Stomach (tissue), 9 donors: Measurements from ENCODE around the gene MICAL2. TPM values are rescaled to one million over a fixed set of nuclear protein-coding genes. Genes with fewer than 3 reads are reported as not detected.

Experiments used
- DNase-seq, 2 donors: peaks; one replicate each; pipeline versions ENCODE4 v3.0.0 to v3.0.0-alpha.2; 2013 to 2019
- H3K27ac ChIP-seq, 5 donors: fragments of 200-600 bp in 4 of 5; sonication (generic) in 4 of 5; one replicate each; pipeline ENCODE4 v1.5.1; 2013 to 2019; ENCODE audit warnings: mild to moderate bottlenecking in 1 of 5, moderate library complexity in 1 of 5
- H3K27me3 ChIP-seq, 3 donors: fragments of 200-600 bp; sonication (generic); one replicate each; pipeline ENCODE4 v1.5.1; 2017 to 2019; ENCODE audit warnings: mixed run types in 1 of 3
- H3K36me3 ChIP-seq, 4 donors: fragments of 200-600 bp; sonication (generic); 1 replicate in 3 of 4; 2 replicates in 1 of 4; pipeline ENCODE4 v1.5.1; 2016 to 2019
- H3K4me1 ChIP-seq, 4 donors: fragments of 200-600 bp; sonication (generic); one replicate each; pipeline ENCODE4 v1.5.1; 2016 to 2019
- H3K4me3 ChIP-seq, 4 donors: fragments of 200-600 bp; sonication (generic) in 3 of 4; one replicate each; pipeline ENCODE4 v1.5.1; 2016 to 2019; ENCODE audit warnings: mild to moderate bottlenecking in 1 of 4
- H3K9me3 ChIP-seq, 4 donors: fragments of 200-600 bp; sonication (generic); one replicate each; pipeline ENCODE4 v1.5.1; 2016 to 2019
- EP300 ChIP-seq: sonication (generic); formaldehyde crosslinking; IDR thresholded peaks from one replicate; pipeline ENCODE4 v1.6.1; 2017; ENCODE audit warnings: antibody characterized with exemption
- POLR2A ChIP-seq, 4 donors: fragments of 450-650 bp; IDR thresholded peaks; one replicate each; pipeline ENCODE4 v1.6.1; 2016; ENCODE audit warnings: antibody characterized with exemption in 4 of 4, control low read depth in 2 of 4, mild to moderate bottlenecking in 1 of 4, moderate library complexity in 1 of 4
- POLR2AphosphoS5 ChIP-seq, 3 donors: sonication (generic); formaldehyde crosslinking; IDR thresholded peaks; one replicate each; pipeline ENCODE4 v1.6.1; 2016; ENCODE audit warnings: antibody characterized with exemption in 3 of 3
- WGBS, 5 donors: extraction: QIAGEN DNeasy Blood & Tissue Kit in 3 of 5; methylation state at CpG; one replicate each; pipeline versions ENCODE4 v1.1.5 to v1.1.7; 2013 to 2018; 5-methylcytosine and 5-hydroxymethylcytosine counted together
- intact Hi-C: fragments of 100-400 bp; cut with DNase I; formaldehyde crosslinking; loops from one replicate; pipeline ENCODE4 v1.15.1; 2023; ENCODE audit warnings: low total_unique reads
- polyA plus RNA-seq, 3 donors: library from polyadenylated mRNA; stranded (reverse); fragments of 200-250 nt; gene quantifications; one replicate each; pipeline ENCODE4 v1.2.3, GENCODE V29; 2013
- total RNA-seq, 5 donors: library from RNA; depleted of rRNA; stranded (reverse); fragments of >200 nt; gene quantifications; one replicate each; pipeline versions ENCODE4 v1.1.0 to v1.2.3, GENCODE V29; 2014 to 2016
- TF ChIP-seq, protein P1 (sequence below), 7 experiments: fragments of 450-650 bp in 4 of 7; fragments of 200-600 bp in 3 of 7; sonication (generic) in 3 of 7; IDR thresholded peaks; one replicate each; pipeline ENCODE4 v1.5.1; 2016 to 2019; ENCODE audit warnings: antibody characterized with exemption in 7 of 7, control low read depth in 2 of 7, mild to moderate bottlenecking in 1 of 7
- donor health status: healthy with polysubstance abuse.
- donor health status: Bipolar disorder and iron deficiency.
- donor health status: healthy.

MICAL2 gene
- total and polyA plus RNA-seq, 8 donors = 11.2 to 165 (median 83.3) TPM

DNA sequence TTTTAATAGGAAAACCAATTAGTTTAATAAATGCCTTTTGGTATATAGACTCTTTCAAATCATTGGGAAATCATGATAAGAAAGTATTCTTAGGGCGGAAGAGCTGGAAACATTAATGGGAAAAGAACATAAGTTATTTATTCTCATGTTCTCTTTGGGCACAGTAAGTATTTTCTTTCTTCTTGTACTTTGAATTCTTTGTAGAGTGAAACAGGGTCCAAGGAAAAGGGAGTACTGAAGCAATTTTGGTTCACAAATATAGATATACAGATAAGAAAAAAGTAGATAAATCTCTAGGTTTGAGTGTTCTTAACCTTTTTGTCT, 123.2 kb downstream of the MICAL2 start:
- peaks cover 23 to 54% (median 39%) of the 10 kb centered on the region in 4 donors for H3K36me3 ChIP-seq
- TF ChIP-seq, protein P1, sequence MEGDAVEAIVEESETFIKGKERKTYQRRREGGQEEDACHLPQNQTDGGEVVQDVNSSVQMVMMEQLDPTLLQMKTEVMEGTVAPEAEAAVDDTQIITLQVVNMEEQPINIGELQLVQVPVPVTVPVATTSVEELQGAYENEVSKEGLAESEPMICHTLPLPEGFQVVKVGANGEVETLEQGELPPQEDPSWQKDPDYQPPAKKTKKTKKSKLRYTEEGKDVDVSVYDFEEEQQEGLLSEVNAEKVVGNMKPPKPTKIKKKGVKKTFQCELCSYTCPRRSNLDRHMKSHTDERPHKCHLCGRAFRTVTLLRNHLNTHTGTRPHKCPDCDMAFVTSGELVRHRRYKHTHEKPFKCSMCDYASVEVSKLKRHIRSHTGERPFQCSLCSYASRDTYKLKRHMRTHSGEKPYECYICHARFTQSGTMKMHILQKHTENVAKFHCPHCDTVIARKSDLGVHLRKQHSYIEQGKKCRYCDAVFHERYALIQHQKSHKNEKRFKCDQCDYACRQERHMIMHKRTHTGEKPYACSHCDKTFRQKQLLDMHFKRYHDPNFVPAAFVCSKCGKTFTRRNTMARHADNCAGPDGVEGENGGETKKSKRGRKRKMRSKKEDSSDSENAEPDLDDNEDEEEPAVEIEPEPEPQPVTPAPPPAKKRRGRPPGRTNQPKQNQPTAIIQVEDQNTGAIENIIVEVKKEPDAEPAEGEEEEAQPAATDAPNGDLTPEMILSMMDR (IDR thresholded peaks at IDR 0.05) = no peak
- TF ChIP-seq POLR2A (IDR thresholded peaks at IDR 0.05) (no peak), EP300 (no peak), POLR2AphosphoS5 (IDR thresholded peaks at IDR 0.05) (no peak)
- no peaks in the 10 kb centered on the region for H3K9me3 ChIP-seq
- peaks cover 43 to 84% (median 67%) of the 10 kb centered on the region in 4 donors for H3K4me1 ChIP-seq
- no peaks in the 10 kb centered on the region for H3K27me3 ChIP-seq
- intact Hi-C loops = no loop called here
- WGBS, 5 donors = 38 to 71% (median 49%) methylated on average over 1 of the region's 1 CpG
- no peak overlapping the region for H3K4me3 ChIP-seq
- H3K27ac ChIP-seq = peak overlapping the region in 4 of 5 donors; percentile 79 to 91 (median 82)
- no peak for DNase-seq

GRCh38 chr11:12234221-12234620, 123.8 kb downstream of the MICAL2 start:
- H3K4me1 ChIP-seq = peaks cover 42 to 88% (median 68%) of the 10 kb centered on the region in 4 donors
- peak overlapping the region; percentile 79 to 91 (median 81) for H3K27ac ChIP-seq
- WGBS, 5 donors = 9 to 24% (median 20%) methylated on average over 1 of the region's 1 CpG
- H3K9me3 ChIP-seq = no peaks in the 10 kb centered on the region
- H3K36me3 ChIP-seq = peaks cover 22 to 51% (median 34%) of the 10 kb centered on the region in 4 donors
- H3K27me3 ChIP-seq = no peaks in the 10 kb centered on the region
- H3K4me3 ChIP-seq = no peak overlapping the region
- no peak for TF ChIP-seq POLR2A (IDR thresholded peaks at IDR 0.05)
- intact Hi-C loops = no loop called here
- DNase-seq = no peak

- TF ChIP-seq EP300 (no peak), POLR2AphosphoS5 (IDR thresholded peaks at IDR 0.05) (no peak), POLR2A (IDR thresholded peaks at IDR 0.05) (no peak)
- TF ChIP-seq, protein P1 (IDR thresholded peaks at IDR 0.05) = no peak
Measured at GRCh38 chr11:12235080-12235479, 124.7 kb downstream of the MICAL2 start.

GRCh38 chr11:12235553-12235946, 125.2 kb downstream of the MICAL2 start:
- Histone ChIP-seq H3K27me3 (no peaks in the 10 kb centered on the region), H3K27ac (peak overlapping the region; percentile 58 to 91 (median 81)), H3K4me3 (no peak overlapping the region), H3K9me3 (no peaks in the 10 kb centered on the region), H3K36me3 (peaks cover 17 to 51% (median 30%) of the 10 kb centered on the region in 4 donors), H3K4me1 (peaks cover 45 to 93% (median 78%) of the 10 kb centered on the region in 4 donors)
- intact Hi-C loops = no loop called here
- no peak for DNase-seq
- WGBS, 5 donors = 85 to 93% (median 91%) methylated on average over 3 of the region's 3 CpGs
- TF ChIP-seq, protein P1 (IDR thresholded peaks at IDR 0.05) = no peak

More at GRCh38 chr11:12235080-12235479, 124.7 kb downstream of the MICAL2 start:
- H3K27ac ChIP-seq = peak overlapping the region in 4 of 5 donors; percentile 79 to 91 (median 82)
- H3K27me3 ChIP-seq = no peaks in the 10 kb centered on the region
- peaks cover 17 to 51% (median 31%) of the 10 kb centered on the region in 4 donors for H3K36me3 ChIP-seq
- 94 to 98% (median 96%) methylated on average over 4 to 6 of the region's 6 CpGs for WGBS, 5 donors
- no peak for DNase-seq
- H3K9me3 ChIP-seq = no peaks in the 10 kb centered on the region
- peaks cover 41 to 88% (median 73%) of the 10 kb centered on the region in 4 donors for H3K4me1 ChIP-seq
- intact Hi-C loops = no loop called here
- no peak overlapping the region for H3K4me3 ChIP-seq

GRCh38 chr11:12235947-12236743, 125.8 kb downstream of the MICAL2 start:
- TF ChIP-seq POLR2A (IDR thresholded peaks at IDR 0.05) = no peak
- TF ChIP-seq POLR2AphosphoS5 (IDR thresholded peaks at IDR 0.05) = peak in 1 of 3 donors; percentile 42
- TF ChIP-seq, protein P1 (IDR thresholded peaks at IDR 0.05) = peak in 5 of 7 experiments; percentile 51 to 76 (median 67)
- H3K4me1 ChIP-seq = peaks cover 51 to 99% (median 84%) of the 10 kb centered on the region in 4 donors
- DNase-seq = peak; percentile 44 to 79

More at GRCh38 chr11:12235947-12236743, 125.8 kb downstream of the MICAL2 start:
- no peaks in the 10 kb centered on the region for H3K27me3 ChIP-seq
- no peak overlapping the region for H3K4me3 ChIP-seq
- no peaks in the 10 kb centered on the region for H3K9me3 ChIP-seq
- intact Hi-C loops = no loop called here
- WGBS, 5 donors = 32 to 42% (median 36%) methylated on average over 13 of the region's 13 CpGs
- H3K27ac ChIP-seq = peak overlapping the region; percentile 58 to 91 (median 81)
- peaks cover 16 to 51% (median 29%) of the 10 kb centered on the region in 4 donors for H3K36me3 ChIP-seq
